BE2C (cell line): ENCODE measurements around the gene PACRG.

ENCODE experiments used
- DNase-seq: peaks from one replicate; pipeline ENCODE4 v3.0.0-alpha.2; 2020
- H3K27me3 ChIP-seq: fragments of 250-450 bp; sonication (Bioruptor Pico); 2 replicates; pipeline ENCODE4 v1.5.1; 2020; ENCODE audit warnings: mild to moderate bottlenecking
- H3K36me3 ChIP-seq: fragments of 250-450 bp; sonication (Bioruptor Pico); 2 replicates; pipeline ENCODE4 v1.5.1; 2020; ENCODE audit warnings: mild to moderate bottlenecking
- H3K4me1 ChIP-seq: fragments of 250-450 bp; sonication (Bioruptor Pico); 2 replicates; pipeline ENCODE4 v1.5.1; 2020
- H3K4me3 ChIP-seq: 2 replicates; pipeline ENCODE4 v1.5.1; 2011; ENCODE audit warnings: low read depth, low read length
- H3K9me3 ChIP-seq: fragments of 250-450 bp; sonication (Bioruptor Pico); 2 replicates; pipeline ENCODE4 v1.5.1; 2020
- TF ChIP-seq, protein P1 (sequence below): IDR thresholded peaks from 2 replicates; pipeline ENCODE4 v1.5.1; 2012; ENCODE audit warnings: mild to moderate bottlenecking, low read depth, low read length

Gene PACRG

DNA sequence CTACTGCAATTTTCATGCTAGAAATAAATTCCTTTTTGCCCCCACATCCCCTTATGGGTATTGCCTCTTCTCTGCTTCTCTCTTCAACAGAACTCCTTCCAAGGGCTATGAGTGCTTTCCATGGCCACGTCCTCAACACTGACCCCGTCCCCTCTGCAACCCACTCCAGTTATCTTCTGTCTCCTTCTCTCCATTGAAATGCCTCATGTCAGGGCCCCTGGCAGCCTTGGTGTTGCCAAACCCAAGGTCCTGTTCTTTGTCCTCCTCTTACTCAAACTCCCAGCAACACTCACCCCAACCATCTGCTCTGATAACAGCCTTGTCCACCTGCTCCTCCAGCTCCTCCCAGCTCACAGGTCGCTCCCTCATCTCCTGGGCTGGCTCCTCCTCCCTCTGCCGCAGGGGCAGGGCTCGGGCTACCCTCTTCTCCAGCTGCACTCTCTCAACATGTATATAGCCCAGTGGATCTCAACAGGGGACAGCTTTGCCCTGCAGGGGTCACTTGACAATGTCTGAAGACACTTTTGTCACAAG lies 490.7 kb downstream of the PACRG start:
- TF ChIP-seq, protein P1, sequence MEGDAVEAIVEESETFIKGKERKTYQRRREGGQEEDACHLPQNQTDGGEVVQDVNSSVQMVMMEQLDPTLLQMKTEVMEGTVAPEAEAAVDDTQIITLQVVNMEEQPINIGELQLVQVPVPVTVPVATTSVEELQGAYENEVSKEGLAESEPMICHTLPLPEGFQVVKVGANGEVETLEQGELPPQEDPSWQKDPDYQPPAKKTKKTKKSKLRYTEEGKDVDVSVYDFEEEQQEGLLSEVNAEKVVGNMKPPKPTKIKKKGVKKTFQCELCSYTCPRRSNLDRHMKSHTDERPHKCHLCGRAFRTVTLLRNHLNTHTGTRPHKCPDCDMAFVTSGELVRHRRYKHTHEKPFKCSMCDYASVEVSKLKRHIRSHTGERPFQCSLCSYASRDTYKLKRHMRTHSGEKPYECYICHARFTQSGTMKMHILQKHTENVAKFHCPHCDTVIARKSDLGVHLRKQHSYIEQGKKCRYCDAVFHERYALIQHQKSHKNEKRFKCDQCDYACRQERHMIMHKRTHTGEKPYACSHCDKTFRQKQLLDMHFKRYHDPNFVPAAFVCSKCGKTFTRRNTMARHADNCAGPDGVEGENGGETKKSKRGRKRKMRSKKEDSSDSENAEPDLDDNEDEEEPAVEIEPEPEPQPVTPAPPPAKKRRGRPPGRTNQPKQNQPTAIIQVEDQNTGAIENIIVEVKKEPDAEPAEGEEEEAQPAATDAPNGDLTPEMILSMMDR = no peak
- Histone ChIP-seq H3K27me3 (no peaks in the 10 kb centered on the region), H3K4me3 (no peak overlapping the region), H3K9me3 (no peaks in the 10 kb centered on the region), H3K36me3 (no peaks in the 10 kb centered on the region), H3K4me1 (no peaks in the 10 kb centered on the region)
- DNase-seq = no peak

GRCh38 chr6:163226181-163226835 lies 498.5 kb downstream of the PACRG start:
- H3K9me3 ChIP-seq = no peaks in the 10 kb centered on the region
- no peaks in the 10 kb centered on the region for H3K36me3 ChIP-seq
- no peak overlapping the region for H3K4me3 ChIP-seq
- no peak for DNase-seq
- TF ChIP-seq, protein P1 = no peak
- H3K4me1 ChIP-seq = no peaks in the 10 kb centered on the region
- no peaks in the 10 kb centered on the region for H3K27me3 ChIP-seq

DNA sequence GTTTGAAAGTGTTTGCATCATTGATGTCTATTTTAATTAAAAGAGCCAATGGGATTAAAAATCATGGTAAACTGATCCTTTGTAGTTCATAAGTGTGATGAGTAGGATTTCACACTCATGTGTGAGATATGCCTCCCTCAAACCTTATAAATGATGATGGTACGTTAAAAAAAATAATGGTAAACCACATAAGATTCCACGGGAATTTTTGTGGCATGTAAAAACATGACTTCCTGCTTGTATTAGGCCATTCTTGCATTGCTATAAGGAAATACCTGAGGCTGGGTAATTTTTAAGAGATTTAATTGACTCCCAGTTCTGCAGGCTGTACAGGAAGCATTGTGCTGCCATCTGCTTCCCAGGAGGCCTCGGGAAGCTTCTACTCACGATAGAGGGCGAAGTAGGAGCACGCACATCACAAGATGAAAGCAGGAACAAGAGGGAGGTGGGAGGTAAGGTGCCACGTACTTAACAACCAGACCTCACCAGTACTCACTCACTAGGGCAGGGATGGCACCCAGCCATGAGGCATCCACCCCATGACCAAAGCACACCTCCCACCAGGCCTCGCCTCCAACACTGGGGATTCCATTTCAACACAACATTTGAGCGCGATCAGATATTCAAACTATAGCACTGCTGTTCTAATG lies 499.2 kb downstream of the PACRG start:
- TF ChIP-seq, protein P1 = no peak
- Histone ChIP-seq H3K4me1 (no peaks in the 10 kb centered on the region), H3K36me3 (no peaks in the 10 kb centered on the region), H3K4me3 (no peak overlapping the region), H3K9me3 (no peaks in the 10 kb centered on the region), H3K27me3 (no peaks in the 10 kb centered on the region)
- DNase-seq = no peak

- Histone ChIP-seq H3K4me1 (no peaks in the 10 kb centered on the region), H3K36me3 (no peaks in the 10 kb centered on the region), H3K27me3 (no peaks in the 10 kb centered on the region), H3K4me3 (no peak overlapping the region), H3K9me3 (no peaks in the 10 kb centered on the region)
- no peak for DNase-seq
- TF ChIP-seq, protein P1 = no peak
Observed at GRCh38 chr6:163228041-163228440, 500.3 kb downstream of the PACRG start.

DNA sequence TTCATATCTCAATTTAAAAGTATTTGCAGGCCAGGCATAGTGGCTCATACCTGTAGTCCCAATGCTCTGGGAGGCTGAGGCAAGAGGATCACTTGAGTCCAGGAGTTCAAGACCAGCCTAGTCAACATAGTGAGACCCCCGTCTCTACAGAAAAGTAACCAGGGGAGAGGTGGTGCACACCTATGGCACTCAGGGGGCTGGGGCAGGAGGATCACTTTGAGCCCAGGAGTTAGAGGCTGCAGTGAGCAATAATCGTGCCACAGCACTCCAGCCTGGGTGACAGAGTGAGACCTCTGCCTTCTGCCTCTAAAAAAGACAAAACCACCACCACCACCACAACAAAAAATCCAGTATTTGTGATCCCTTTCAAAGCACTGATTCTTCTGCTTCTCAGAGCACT lies 501.3 kb downstream of the PACRG start:
- no peak for DNase-seq

More for the DNA sequence above, 501.3 kb downstream of the PACRG start:
- no peaks in the 10 kb centered on the region for H3K36me3 ChIP-seq
- no peak overlapping the region for H3K4me3 ChIP-seq
- no peaks in the 10 kb centered on the region for H3K9me3 ChIP-seq
- no peaks in the 10 kb centered on the region for H3K27me3 ChIP-seq
- H3K4me1 ChIP-seq = no peaks in the 10 kb centered on the region
- TF ChIP-seq, protein P1 = no peak
